ENCODE data around the gene RAB40C.

Gene RAB40C

DNA sequence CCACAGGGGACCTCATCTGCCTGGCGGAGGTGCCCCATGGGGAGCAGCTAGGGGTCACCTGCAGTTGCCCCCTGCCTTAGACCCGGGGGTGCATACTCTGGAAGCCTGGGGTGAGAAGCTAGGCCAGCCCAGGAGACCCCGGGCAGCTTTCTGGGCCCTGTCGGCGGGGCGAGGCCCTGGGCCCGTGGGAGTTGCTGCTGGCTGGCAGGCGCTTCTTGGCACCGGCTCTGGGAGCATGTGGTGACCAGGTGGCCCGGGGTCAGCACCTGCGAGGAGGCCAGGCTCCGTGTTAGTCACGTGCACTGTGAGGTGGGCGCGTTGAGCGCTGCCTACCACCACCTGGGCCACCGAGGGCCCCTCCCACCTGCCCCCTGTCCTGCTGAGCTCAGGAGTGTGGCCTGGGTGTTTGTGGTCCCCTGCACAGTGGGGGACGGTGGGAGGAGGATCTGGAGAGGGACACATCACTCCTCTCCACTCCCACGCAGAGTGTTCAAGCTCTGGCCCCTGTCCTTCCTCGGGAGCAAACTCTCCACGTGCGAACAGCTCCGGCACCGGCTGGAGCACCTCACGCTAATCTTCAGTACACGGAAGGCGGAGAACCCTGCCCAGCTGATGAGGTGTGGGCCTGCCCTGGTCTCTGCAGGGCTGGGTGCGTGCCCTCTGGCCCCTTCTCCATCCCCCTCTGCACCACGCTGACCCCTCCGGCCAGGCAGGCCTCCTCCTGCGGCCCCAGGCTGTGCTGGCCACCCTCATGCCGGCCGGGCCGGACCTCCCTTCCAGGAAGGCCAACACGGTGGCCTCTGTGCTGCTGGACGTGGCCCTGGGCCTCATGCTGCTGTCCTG lies 14.3 kb upstream of the RAB40C start:
- no peak for DNase-seq (ENCODE audit: low spot score)

GRCh38 chr16:576197-576822 lies 13.6 kb upstream of the RAB40C start:
- DNase-seq (ENCODE audit: low spot score): no peak

DNA sequence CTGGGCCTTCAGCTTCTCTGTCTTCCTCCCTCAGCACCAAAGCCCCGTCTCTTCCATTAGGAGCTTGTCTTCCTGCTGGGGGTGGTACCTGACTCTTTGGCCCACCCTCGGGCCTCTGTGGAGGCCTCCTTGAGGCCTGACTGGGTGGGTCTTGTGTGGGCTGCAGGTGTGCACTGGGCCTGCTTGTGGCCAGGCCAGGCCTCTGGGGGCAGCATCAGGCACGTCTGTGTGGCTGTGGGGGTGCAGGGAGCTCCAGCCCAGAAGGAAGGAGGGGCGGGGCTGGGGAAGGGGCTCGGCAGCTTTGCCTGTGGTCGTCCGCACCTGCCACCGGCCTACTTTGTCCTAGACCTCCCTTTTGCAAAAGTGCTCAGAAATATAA lies 13.1 kb upstream of the RAB40C start:
- DNase-seq (ENCODE audit: low spot score): no peak

DNA sequence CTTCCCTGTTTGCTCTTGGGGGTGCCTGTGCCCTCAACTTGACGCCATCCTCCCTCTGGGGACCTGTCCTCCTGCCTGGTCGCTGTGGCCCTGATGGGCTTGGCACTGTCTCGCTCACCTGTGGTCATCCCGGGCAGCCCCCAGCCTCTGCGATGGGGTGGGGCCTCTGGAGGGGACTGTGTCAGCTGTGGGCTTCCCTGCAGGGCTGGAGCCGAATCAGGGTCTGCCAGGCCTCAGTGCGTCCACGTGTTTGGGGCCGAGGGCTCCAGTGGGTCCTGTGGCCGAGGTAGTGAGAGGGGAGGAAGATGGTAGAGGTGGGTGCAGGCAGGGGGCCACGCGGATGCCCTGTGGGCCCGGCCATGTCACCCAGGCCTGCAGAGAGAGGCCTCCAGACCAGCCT lies 12.1 kb upstream of the RAB40C start:
- no peak for DNase-seq (ENCODE audit: low spot score)

GRCh38 chr16:578232-578869 lies 11.5 kb upstream of the RAB40C start:
- no peak for DNase-seq (ENCODE audit: low spot score)

GRCh38 chr16:578870-579405 lies 10.9 kb upstream of the RAB40C start:
- DNase-seq (ENCODE audit: low spot score): peak; percentile 90

DNA sequence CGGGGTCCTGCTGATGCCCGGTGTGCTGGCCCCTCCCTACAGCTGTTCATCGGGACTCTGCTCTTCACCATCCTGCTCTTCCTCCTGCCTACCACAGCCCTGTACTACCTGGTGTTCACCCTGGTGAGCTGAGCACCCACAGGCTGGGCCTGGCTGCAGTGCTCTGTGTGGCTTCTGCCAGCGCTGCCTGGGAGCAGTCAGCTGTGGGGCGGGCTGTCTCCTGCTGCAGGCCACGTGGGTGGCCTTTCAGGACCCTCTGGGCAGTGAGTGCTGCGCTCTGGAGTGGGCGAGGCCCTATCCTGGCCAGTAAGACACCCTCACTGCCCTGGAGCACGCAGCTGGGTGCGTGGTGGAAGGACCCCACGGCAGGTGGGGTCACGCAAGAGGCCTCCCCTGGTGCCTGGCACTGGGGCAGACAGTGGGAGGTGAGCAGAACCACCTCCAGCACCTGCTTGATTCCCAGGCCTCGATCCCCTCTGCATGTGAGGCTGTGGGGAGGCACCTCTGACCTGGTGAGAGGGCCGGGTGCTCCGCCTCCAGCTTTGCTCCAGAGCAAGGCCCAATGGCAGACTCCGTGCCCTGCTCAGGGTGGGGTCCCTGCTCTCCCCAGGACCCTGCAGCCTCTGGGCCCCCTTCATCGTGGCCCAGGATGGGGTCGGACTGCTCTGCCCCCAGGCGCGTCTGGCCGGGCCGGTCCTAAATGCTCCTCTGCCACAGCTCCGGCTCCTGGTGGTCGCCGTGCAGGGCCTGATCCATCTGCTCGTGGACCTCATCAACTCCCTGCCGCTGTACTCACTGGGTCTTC lies 9.5 kb upstream of the RAB40C start:
- no peak for DNase-seq (ENCODE audit: low spot score)

GRCh38 chr16:580946-581498 lies 8.8 kb upstream of the RAB40C start:
- DNase-seq (ENCODE audit: low spot score): no peak

GRCh38 chr16:582218-582613 lies 7.7 kb upstream of the RAB40C start:
- DNase-seq (ENCODE audit: low spot score): no peak

DNA sequence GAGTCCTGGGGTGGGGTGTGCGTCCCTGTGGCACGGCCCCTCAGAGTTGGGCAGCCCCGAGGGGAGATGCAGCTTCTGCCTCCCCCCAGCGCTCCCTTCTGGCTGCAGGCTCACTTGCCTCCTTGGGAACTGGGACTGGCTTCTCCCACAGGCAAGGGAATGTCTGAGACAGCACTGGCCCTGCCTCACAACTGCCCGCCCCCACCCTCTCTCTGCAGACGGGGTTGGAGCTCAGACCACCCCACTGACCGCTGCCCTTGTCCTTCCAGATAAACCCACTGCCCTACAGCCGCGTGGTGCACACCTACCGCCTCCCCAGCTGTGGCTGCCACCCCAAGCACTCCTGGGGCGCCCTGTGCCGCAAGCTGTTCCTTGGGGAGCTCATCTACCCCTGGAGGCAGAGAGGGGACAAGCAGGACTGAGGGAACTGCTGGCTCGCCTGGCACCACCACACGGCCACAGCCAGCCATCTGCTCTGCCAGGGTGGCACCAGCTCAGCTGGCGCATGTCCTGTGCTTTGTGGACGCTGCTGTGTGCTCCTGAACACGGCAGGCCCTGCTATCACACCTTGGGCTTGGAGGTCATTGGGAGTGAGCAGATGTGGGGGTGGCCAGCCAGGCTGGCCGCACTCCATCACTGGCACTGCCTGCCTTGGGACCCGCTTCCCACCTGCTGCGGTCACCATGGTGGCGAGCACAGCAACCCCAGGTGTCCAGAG lies 7.1 kb upstream of the RAB40C start:
- DNase-seq (ENCODE audit: low spot score): no peak

GRCh38 chr16:583470-583814 lies 6.4 kb upstream of the RAB40C start:
- DNase-seq (ENCODE audit: low spot score): no peak

GRCh38 chr16:583815-584591 lies 5.9 kb upstream of the RAB40C start:
- DNase-seq (ENCODE audit: low spot score): no peak

GRCh38 chr16:585351-585750 lies 4.5 kb upstream of the RAB40C start:
- DNase-seq (ENCODE audit: low spot score): no peak

DNA sequence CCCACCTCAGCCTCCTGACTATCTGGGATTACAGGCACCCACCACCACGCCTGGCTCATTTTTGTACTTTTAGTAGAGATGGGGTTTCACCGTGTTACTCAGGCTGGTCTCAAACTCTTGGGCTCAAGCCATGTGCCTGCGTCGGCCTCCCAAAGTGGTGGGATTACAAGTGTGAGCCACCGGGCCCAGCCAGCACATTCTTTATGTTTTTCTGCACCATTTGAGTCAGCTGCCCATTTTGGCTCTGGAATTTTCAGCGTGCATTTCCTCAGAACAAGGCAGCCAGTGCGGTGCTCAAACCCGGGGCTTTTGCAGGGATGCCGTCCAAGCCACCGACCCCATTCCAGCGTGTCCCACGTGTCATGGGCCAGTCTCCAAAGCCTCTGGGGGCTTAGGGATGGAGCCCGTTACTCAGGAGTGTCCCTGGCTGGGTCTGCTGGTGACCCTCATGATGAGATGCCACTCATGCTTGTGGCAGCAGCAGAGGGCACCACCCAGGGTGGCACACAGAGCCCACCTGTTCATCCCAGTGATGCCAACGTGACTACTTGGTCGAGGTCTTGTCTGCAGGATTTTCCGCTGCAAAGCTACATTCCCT lies 3.7 kb upstream of the RAB40C start:
- DNase-seq (ENCODE audit: low spot score): no peak

DNA sequence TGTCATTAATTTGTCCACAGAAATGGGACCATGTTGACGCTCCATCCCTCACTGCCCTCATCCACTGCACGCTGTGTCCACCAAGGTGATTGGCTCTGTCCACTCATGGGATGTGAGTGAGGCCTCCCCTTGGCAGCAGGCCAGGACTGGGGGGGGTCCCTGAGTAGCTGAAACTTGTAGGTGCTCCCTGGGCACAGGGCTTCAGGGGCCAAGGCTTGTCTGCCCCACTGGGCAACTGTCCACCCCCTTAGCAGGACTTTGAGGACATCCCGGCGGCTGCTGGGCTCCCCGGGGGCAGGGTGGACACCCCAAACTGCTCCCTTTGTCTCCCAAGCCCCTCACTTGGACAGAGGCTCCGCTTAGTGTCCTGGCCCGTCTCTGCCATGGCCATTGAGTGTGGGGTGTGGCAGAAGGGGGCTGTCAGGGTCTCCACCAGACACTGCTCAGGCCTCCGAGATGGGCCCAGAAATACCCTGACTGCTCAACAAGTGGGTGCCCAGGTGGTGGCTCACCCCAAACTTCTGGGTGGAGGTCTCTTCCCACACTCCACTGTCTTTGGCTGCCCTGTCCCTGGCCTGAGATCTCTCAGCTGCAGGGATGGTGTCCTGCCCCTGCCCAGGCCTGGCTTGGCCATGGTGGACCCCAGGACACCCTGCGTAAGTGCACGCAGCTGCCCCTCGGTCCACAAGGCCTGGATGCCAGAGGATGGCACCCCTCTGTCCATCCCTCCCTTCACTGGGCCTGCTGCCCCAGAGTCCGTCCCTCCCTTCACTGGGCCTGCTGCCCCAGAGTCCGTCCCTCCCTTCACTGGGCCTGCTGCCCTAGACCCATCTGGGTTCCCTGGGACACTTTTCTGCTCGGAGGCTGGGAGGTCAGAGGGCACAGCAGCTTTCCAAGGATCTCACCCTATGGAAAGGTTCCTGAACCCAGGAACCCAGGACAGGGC lies 2.9 kb upstream of the RAB40C start:
- DNase-seq (ENCODE audit: low spot score): no peak

DNA sequence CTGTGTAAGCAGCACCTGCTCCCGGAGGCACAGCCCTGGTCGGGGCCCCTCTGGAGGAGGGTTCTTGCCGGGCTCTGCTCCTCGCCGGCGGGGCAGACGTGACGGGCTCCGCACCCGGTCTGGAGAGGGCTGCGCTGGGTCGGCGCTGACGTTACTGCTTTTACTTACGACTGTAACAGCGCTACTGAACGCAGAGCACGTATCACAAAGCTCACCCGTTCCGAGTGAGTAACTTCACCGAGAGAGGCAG lies 1.3 kb upstream of the RAB40C start:
- no peak for DNase-seq (ENCODE audit: low spot score)

- peak; percentile 91 for DNase-seq (ENCODE audit: low spot score)
Observed at GRCh38 chr16:588889-589657, 793 bp upstream of the RAB40C start.

DNA sequence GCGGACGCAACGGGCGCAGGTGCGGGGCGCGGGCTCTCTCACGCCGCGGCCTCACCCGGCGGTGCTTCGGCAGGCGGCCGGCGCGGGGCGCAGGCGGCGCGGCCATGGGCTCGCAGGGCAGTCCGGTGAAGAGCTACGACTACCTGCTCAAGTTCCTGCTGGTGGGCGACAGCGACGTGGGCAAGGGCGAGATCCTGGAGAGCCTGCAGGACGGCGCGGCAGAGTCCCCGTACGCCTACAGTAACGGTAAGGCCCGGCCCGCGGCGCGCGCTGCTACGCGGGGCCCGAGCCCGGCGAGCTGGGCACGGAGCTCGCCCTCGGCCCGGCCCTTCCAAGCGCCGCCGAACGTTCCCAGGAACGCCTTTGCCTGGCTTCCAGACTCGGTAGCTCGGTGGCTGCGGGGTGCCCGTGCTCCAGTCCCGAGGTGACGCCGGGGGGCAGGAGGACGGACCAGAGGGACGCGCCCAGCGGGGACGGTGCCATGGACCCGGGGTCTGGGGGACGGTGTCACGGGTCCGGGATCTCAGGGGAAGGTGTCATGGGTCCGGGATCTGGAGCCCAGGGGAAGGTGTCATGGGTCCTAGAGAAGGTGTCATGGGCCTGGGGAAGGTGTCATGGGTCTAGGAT lies 435 bp downstream of the RAB40C start:
- DNase-seq (ENCODE audit: low spot score): peak; percentile 57
